Inferior parietal cortex (tissue), 1 donor: ENCODE data around the gene USH1C.

Experiments
- DNase-seq: peaks from one replicate; pipeline ENCODE4 v3.0.0-alpha.2; 2016; ENCODE audit errors: extremely low spot score

The USH1C gene

DNA sequence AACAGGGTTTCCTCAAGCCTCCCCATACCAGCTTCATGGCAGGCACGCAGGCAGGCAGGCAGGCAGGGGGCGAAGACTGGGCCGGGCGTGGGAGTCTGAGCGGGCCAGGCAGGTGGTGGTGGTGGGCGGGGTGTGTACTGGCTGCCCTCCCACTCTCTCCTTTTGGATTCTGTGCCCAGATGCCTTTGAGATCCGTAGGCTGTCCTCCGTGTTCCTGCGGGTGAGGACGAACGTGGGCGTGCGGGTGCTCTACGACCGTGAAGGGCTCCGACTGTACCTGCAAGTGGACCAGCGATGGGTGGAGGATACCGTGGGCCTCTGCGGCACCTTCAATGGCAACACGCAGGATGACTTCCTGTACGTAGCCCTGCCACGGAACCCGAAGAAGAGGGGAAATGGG lies 25.8 kb upstream of the USH1C start:
- DNase-seq = no peak

DNA sequence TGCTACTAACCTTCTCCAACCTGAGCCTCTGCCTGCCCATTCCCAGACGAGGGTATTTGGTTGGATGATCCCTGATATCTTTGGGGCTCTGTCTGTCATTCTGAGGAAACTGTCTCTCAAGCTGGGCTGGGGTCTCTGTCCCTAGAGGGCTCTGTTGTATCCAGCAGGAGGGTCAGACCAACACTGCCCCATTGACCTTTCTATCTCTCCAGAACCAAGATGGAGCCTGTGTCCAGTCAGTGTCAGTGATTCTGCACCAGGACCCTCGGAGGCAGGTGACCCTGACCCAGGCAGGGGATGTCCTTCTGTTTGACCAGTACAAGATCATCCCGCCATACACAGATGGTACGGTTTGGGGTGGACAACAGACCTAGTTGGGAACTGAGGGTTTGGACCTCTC lies 24.7 kb upstream of the USH1C start:
- DNase-seq = no peak

DNA sequence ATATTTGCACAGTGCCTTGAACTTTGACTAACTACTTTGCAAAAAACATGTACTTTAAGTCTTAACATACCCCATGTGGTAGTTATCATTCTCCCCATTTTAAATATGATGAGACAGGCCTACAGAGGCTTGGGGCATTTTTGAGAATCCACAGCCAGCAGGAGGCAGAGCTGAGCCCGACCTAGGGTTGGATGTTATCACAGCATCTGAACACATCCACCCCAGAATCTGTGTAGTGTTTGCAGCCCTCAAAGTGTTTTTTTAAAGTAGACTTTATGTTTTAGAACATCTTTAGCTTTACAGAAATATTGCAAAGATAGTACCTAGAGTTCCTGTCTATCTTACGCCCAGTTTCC lies 20.4 kb upstream of the USH1C start:
- no peak for DNase-seq

DNA sequence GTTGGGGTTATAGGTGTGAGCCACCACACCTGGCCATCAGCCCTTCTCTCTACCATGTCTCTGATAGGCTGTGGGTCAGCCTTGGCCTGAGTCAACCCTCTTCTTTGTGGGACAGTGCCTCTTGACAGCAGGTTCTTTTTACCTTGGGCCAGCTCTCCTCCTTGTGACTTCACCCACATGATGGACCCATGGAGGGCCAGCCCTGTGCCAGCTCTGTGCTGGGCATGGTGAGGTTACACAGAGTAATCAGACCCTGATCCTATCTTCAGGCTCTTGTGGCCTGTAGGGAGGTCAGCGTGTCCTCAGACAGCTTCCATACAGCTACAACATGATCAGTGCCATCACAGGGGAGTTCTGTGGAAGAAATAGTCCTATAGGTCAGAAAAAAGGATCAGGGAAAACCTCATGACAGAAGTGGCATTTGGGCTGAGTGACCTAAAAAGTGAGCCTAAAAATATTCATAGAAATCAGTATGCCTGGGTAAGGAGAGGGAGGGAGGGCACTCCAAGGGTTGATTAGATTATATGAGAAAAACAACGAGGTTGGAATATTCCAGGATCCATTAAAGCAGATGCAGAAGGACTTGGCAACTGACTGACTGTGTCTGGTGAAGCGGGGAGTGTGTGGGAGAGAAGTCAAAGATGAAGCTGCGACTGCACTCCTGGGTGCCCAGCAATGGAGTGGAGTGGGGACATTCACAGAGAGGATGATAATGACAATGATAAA lies 19.9 kb upstream of the USH1C start:
- no peak for DNase-seq

DNA sequence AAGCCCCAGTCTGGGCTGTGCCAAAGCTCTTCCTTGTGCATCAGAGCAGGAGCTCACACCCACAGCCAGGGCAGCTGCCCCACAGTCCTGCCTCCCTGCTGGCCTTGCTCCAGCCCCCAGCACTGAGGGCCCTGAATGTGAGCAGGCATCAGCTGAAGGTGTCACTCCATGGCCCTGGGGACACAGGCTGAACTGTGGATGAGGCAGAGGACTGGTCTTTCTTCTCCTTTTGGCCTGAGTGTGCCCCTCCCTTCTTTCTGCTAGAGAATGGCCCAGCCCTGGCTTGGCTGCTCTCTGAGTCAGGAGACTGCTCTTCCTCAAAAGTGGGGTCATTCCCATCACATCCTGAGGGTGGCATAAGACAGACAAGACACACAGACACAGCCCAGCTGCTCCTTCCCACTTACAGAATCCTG lies 19.0 kb upstream of the USH1C start:
- no peak for DNase-seq

DNA sequence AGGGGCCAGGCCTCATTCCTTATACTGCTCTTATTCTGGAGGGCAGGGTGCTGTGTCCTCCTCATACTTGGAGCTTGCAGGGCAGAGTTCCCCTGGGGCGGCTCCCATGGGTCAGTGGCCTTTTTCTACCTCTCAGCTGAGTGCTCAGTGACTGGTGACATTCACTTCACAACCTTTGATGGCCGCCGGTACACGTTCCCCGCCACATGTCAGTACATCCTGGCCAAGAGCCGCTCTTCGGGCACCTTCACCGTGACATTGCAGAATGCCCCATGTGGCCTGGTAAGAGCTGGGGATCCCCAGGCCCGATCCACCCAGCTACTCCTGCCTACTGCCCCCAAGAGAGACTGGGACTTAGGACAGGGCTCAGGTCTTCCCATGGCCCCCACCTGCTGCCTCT lies 17.3 kb upstream of the USH1C start:
- DNase-seq = no peak

DNA sequence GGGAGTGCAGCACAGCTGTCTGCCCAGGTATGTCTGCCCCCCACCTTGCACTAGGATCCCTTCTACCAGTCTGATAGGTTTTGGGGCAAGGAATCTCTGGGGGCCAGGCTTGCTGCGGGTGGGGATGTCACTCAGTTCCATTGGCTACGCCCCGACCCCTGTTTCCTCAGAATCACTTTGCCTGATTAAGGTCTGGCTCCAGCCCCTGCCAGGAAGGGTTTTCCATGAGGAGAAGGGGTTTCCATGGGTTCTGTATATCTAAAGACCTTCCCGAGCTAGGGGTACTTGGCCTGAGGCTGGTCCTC lies 16.8 kb upstream of the USH1C start:
- DNase-seq = no peak

DNA sequence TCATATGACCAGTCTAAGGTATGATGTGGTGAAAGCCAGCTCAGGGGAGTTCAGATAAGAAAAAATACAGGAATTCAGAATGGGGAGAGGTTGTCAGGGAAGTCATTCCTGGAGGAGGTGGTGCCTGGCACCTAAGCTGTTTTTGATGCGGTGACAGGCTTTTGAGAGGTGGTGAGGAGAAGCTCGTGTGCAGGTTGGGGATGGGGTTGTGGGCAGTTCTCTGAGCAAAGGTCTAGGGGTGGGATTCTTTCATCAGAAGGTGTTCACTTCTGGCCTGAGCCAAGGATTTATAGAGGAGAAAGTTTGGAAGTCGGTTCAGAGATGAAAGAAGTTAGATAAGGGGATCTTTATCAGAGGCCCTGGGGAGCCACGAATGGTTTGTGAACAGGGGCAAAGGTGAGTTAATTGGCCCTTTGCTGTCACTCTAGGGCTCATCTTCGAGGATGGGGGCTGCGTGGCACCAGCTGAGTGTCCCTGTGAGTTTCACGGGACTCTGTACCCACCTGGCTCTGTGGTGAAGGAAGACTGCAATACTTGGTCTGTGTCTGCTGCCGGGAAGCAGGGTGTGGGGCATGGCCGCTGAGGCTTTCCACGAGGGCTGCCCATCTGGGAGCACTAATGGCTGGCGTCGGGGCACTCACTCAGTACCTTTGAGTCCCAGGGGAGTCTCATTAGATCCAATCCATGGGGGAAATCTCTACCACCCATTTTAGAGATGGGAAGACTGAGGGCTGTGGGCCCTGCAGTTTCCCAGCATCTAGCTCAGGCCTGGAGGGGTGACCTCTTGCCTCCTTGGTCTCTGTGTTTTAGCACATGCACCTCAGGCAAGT lies 16.3 kb upstream of the USH1C start:
- DNase-seq = no peak

DNA sequence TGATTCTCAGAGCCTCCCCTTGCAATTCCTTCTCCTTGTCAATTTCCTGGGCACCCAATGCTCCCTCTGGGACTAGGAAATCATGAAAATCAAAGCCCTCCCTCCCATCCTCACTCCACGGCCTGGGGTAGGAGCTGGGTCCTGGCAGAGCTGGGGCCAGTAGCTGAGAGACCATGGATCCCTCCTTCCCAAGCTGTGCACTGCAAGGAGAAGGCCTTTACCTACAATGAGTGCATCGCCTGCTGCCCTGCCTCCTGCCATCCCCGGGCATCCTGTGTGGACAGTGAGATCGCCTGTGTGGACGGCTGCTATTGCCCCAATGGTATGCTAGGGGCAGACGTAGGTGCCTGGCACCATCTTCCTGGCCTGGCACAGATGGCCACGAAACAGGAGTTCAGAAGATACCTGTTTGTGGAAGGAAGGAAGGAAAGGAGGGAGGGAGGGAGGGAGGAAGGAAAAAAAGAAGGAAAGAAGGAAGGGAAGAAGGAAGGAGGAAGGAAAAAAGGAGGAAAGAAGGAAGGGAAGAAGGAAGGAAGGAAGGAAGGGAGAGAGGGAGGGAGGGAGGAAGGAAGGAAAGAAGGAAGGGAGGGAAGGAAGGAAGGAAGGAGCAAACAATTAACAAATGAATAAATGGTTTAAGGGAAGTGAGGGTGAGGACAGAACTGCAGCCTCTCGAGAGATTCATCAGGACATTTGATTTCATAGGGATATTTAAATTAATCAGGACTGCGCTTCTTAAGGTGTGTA lies 15.3 kb upstream of the USH1C start:
- DNase-seq = no peak

DNA sequence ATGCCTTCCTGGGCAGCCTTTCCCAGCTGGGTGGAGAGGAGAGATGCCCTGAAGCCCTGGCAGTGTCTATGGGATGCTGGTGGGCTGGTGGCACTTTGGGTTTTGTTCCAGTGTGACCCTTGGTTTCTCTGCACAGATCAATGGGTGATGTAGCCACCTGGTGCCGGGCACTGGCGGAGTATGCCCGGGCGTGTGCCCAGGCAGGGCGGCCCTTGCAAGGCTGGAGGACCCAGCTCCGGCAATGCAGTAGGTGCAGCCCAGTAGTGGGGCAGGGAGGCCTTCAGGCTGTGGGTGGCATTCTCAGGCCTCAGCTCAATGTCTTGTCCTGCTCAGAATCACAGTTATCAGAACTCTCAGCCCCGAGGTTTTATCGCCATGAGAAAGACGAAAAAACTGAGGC lies 14.7 kb upstream of the USH1C start:
- no peak for DNase-seq

DNA sequence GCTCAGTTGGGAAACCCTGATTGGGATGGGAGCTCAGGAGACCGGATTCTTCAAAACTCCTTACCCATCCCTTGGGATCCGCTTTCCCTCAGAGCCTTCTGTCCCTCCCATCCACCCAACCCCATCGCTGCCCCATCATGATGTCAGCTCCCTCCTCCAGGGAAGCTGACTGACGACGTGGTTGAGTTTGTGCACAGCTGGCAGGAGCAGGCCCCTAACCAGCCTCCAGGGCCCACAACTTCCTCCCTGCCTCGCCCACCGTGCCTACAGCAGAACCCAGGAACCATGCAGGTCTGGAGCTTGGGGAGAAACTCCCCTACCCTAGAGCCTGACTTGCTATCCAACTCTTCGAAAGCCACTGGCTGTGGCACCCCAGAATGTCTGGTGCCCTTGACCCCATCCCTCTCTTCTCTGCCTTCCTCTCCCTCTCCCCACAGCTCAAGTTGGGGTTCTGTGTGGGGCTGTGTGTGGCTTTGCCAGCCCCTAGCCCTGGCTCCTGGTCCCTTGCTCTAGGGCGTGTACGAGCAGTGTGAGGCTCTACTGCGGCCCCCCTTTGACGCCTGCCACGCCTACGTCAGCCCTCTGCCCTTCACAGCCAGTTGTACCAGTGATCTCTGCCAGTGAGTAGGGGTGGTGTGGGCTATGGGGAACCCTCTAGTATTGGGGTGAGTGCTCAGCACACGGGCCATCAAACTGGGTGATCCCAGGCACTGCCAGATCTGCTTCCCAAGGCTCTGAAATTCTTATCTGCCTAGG lies 14.0 kb upstream of the USH1C start:
- no peak for DNase-seq

DNA sequence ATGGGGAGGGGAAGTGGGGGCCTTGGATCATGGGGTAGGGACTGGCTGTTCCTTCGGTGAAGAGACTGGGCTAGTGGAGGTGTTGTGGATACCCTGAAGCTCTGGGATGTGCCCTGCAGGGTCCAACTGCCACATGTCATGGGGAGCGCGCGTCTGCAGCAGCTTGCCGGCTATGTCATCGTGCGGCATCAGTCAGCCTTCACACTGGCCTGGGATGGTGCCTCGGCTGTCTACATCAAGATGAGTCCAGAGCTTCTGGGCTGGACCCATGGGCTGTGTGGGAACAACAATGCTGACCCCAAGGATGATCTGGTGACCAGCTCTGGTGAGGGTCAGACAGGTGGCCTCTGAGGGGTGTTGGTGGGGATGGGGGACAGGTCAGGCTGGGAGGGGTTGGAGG lies 12.8 kb upstream of the USH1C start:
- DNase-seq = no peak

DNA sequence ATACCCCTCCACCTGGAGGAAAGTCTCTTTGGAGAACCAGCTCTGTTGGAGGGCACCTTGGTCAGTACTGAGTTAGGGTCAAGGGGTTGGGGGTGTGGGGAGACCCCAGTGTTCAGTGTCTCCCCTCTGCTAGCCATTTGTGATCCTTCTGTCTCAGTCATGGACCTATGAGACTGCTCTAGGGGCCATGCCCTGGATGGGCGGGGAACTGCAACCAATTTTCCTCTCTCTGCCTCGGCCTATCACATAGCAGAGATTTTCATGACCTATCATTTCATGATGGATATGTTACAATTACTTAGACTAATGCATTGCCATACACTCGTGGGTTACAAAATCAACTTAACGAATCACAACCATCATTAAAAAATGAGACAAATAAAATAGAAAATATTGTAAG lies 10.3 kb upstream of the USH1C start:
- DNase-seq = no peak

DNA sequence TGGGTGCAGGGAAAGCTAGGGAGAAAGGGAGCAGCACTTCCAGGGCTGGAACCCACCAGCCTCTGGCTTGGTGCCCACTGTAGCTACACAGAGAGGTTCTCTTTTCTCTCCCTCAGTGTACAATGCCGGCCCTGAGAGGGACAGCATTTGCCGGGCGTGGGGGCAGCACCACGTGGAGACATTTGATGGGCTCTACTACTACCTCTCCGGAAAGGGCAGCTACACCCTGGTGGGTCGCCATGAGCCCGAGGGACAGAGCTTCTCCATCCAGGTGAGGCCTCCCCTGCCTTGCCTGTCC lies 9.0 kb upstream of the USH1C start:
- no peak for DNase-seq

DNA sequence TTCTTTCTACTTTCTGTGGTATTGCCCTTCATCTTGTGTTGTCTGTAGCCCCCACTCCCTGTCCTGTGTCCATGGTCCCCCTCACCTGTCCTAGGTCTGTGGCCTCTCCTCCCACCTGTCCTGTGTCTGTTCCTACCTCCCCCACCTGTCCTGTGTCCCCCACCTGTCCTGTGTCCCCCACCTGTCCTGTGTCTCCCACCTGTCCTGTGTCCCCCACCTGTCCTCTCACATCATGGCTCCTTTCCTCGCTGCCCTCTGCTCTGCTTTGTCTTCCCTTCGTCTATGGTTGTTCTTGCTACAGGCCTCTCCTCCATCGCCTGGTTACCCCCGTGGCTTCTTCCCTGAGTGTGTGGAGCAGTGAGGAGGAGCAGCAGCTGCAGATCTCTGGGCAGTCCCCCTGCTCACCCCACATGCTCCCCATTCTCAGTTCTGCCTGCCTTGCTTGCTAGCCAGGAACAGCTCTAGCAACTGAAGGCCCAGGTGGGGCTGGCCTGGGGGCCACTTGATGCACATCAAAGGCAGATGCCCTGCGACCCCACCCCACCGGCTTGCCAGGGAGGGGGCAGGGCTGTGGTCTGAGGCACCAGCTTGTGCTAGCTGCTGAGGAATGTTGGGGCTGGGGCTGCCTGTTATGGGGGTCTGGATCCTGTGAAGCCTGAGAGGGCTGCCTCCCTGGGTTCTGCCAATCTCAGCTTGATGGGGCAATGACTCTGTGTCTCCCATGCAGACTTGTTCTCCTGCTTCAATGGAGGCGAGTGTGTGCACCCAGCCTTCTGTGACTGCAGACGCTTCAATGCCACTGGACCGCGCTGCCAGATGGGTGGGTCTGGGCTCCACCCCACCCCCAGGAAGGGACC lies 8.4 kb upstream of the USH1C start:
- DNase-seq = no peak

DNA sequence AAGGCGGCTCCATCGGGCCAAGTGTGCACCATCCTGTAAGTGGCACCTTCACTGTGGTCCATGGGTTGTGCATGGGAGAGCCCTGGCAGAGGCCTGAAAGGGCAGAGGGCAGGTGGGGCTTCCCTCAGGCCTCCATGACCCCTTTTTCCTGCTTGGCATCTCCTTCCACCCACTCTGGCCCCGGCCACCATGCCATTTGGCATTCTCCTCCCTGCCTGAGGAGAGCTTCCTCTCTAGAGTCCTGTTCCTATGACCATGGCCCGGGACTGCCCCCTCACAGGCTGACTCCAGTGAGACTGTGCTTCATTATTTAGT lies 7.8 kb upstream of the USH1C start:
- no peak for DNase-seq

DNA sequence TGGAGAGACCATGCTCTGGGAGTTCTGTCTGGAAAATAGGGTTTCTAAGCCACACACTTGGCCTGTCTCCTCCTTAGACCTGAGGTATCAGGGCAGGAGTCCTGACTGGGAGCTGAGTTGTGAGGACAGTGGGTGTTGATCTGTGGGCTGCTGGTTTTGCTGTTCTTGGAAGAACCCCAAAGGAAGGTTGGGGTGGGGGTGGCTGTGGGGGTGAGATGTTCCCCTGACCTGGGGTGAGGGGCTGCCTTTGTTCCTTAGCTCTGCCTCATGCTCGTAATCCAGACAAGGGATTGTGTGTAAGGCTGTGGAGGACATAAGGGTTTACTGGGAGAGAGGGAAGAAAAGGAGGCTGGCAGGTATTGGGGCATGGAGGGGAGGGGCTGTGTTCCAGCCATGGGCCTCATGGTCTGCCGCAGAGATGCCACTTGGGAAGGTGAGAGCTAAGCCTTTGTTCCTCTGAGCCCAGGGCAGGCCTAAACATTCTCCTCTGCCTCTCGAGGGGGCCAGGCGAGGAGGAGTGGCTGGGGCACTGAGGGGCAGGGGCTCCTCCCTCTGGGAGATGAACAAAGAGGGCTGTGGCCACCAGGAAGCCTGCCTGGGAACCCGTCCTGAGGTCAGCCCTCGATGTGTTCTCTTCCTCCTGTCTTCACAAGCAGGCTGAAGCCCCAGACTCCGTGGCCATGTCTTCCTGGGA lies 7.3 kb upstream of the USH1C start:
- no peak for DNase-seq

DNA sequence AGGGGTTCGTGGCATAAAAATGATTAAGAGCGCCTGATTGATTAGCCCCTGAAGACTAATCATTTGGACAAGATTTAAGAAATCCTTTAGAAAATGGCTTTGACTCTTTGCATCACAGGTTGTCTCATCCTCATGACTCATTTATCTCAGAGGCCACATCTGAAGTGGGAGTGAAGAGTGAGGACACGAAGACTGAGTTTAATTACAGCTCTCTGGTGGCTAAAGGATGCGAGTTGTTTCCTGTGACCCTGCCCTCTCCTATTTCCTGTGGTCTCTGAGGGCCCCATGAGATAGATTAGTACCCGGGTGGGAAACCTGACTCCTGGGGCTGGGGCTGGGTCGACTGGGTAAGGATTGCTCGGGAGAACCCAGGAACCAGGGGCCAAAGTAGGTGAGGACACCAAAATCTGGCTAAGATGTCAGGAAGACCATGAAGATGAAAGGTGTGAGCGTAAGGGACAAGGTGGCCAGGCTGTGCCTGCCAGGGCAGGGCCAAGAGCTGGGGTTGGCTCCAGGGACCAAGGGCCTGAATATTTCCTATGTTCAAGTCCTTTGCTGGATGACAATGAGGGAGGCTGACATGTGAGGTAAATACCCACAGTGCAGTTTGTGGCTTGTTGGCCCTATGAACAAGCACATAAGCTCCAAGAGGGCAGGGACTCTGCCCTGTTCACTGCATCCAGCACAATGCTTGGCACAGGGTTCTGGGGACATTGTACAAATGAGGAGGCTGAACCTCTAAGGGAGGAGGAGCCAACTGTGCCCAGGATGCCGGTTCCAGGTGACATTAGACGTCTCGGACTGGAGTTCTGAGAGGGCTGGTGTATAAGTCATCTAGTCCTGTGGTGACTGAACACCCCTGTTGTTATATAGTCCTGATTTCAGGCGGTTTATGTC lies 6.5 kb upstream of the USH1C start:
- DNase-seq = no peak

DNA sequence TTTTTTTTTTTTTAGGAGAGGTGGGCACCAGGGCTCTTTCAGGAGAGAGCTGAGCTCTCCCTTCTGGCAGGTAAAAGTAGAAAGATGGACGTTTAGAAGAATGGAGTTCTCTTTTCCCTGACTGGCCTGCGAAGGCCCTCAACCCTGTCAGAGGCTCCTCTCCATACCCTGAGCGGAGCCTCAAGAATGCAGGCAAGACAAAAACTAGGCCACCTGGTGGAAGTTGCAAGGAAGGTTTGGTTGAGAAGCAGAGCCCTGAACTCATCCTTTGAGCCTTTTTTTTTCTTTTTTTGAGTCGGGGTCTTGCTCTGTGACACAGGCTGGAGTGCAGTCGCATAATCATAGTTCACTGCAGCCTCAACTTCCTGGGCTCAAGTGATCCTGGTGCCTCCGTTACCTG lies 4.2 kb upstream of the USH1C start:
- no peak for DNase-seq

DNA sequence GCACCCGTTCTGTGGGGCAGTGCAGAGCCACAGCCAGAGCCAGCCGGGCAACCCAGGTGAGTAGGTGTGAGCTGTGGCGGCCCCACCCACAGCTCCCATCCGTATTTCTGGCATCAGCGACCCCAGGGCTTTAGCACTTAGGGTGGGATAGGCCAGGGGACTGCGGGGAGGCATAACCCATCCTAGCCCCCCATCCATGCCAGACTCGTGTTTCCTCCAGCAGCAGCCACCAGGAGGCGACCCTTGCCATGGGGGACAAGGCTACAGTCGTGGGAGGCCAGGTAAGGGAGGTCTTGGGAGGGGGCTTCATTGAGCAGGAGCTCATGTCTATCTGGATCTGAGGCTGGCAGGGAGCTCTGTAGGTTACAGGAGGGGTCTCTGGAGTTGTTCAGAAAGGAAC lies 3.7 kb upstream of the USH1C start:
- DNase-seq = no peak
